ENCODE results near the gene CCNG1. TPM values are rescaled to one million over a fixed set of nuclear protein-coding genes. Genes with fewer than 3 reads are reported as not detected.

Gene CCNG1
- total RNA-seq, 3 donors from 2014 or later (not counting 1 experiment from before 2014, with no cell fraction given) = 71.7 to 100 (median 78.7) TPM

- 90% methylated on average over 1 of the region's 1 CpG for WGBS (ENCODE audit: insufficient coverage)
- ATAC-seq = no peak
- no peak overlapping the region for H3K27ac ChIP-seq (ENCODE audit: low read length)
- no peaks in the 10 kb centered on the region for H3K27me3 ChIP-seq (ENCODE audit: control insufficient read depth, insufficient read depth, low read length)
- no peak overlapping the region for H3K27ac Mint-ChIP-seq
- intact Hi-C loops (cut with micrococcal nuclease) = no loop called here
- no peaks in the 10 kb centered on the region for H3K36me3 ChIP-seq (ENCODE audit: control insufficient read depth, insufficient read depth, low read length)
- no peaks in the 10 kb centered on the region for H3K36me3 Mint-ChIP-seq
- H3K4me1 Mint-ChIP-seq = peaks cover 10 to 11% of the 10 kb centered on the region in 2 donors
- no peaks in the 10 kb centered on the region for H3K9me3 Mint-ChIP-seq
- no peak for TF ChIP-seq CTCF (IDR thresholded peaks at IDR 0.05)
- peaks cover 2% of the 10 kb centered on the region for H3K4me1 ChIP-seq (ENCODE audit: control insufficient read depth, insufficient read depth, low read length)
- no peaks in the 10 kb centered on the region for H3K9me3 ChIP-seq (ENCODE audit: control insufficient read depth, insufficient read depth, low read length)
- no peak overlapping the region for H3K4me3 Mint-ChIP-seq
- no peak overlapping the region for H3K4me3 ChIP-seq (ENCODE audit: low read length)
- H3K27me3 Mint-ChIP-seq (ENCODE audit: low read depth in 2 of 2) = peaks cover 6 to 9% of the 10 kb centered on the region in 2 donors
- no peak for DNase-seq
Observed at GRCh38 chr5:163432544-163432943, 4.9 kb upstream of the CCNG1 start.

GRCh38 chr5:163433271-163433670, 4.1 kb upstream of the CCNG1 start:
- Mint-ChIP-seq H3K27me3 (ENCODE audit: low read depth in 2 of 2) (peaks cover 5 to 6% of the 10 kb centered on the region in 2 donors), H3K4me3 (no peak overlapping the region), H3K27ac (no peak overlapping the region), H3K9me3 (no peaks in the 10 kb centered on the region), H3K36me3 (no peaks in the 10 kb centered on the region), H3K4me1 (peaks cover 12 to 14% of the 10 kb centered on the region in 2 donors)
- WGBS (ENCODE audit: insufficient coverage) = 86% methylated on average over 5 of the region's 5 CpGs
- Histone ChIP-seq H3K36me3 (ENCODE audit: control insufficient read depth, insufficient read depth, low read length) (no peaks in the 10 kb centered on the region), H3K27me3 (ENCODE audit: control insufficient read depth, insufficient read depth, low read length) (no peaks in the 10 kb centered on the region), H3K9me3 (ENCODE audit: control insufficient read depth, insufficient read depth, low read length) (no peaks in the 10 kb centered on the region), H3K4me3 (ENCODE audit: low read length) (no peak overlapping the region), H3K4me1 (ENCODE audit: control insufficient read depth, insufficient read depth, low read length) (peaks cover 8% of the 10 kb centered on the region), H3K27ac (ENCODE audit: low read length) (no peak overlapping the region)
- ATAC-seq (no peak), DNase-seq (no peak)
- intact Hi-C loops (cut with micrococcal nuclease) = no loop called here
- no peak for TF ChIP-seq CTCF (IDR thresholded peaks at IDR 0.05)

- ATAC-seq (no peak), DNase-seq (no peak)
- Mint-ChIP-seq H3K9me3 (no peaks in the 10 kb centered on the region), H3K4me1 (peaks cover 24 to 25% of the 10 kb centered on the region in 2 donors), H3K27ac (no peak overlapping the region), H3K36me3 (no peaks in the 10 kb centered on the region), H3K27me3 (ENCODE audit: low read depth in 2 of 2) (peaks cover 5 to 6% of the 10 kb centered on the region in 2 donors), H3K4me3 (no peak overlapping the region)
- no peak for TF ChIP-seq CTCF (IDR thresholded peaks at IDR 0.05)
- intact Hi-C loops (cut with micrococcal nuclease) = no loop called here
- H3K27ac ChIP-seq (ENCODE audit: low read length) = no peak overlapping the region
- peaks cover 3% of the 10 kb centered on the region for H3K36me3 ChIP-seq (ENCODE audit: control insufficient read depth, insufficient read depth, low read length)
- no peaks in the 10 kb centered on the region for H3K9me3 ChIP-seq (ENCODE audit: control insufficient read depth, insufficient read depth, low read length)
- peaks cover 16% of the 10 kb centered on the region for H3K4me1 ChIP-seq (ENCODE audit: control insufficient read depth, insufficient read depth, low read length)
- no peak overlapping the region for H3K4me3 ChIP-seq (ENCODE audit: low read length)
- WGBS (ENCODE audit: insufficient coverage) = 94% methylated on average over 2 of the region's 3 CpGs
- H3K27me3 ChIP-seq (ENCODE audit: control insufficient read depth, insufficient read depth, low read length) = no peaks in the 10 kb centered on the region
Observed at GRCh38 chr5:163434401-163434866, 3.0 kb upstream of the CCNG1 start.

GRCh38 chr5:163436515-163436914, 880 bp upstream of the CCNG1 start:
- H3K4me3 ChIP-seq (ENCODE audit: low read length) = no peak overlapping the region
- H3K9me3 ChIP-seq (ENCODE audit: control insufficient read depth, insufficient read depth, low read length) = no peaks in the 10 kb centered on the region
- H3K4me3 Mint-ChIP-seq = peak overlapping the region; percentile 89
- no peaks in the 10 kb centered on the region for H3K27me3 ChIP-seq (ENCODE audit: control insufficient read depth, insufficient read depth, low read length)
- H3K27me3 Mint-ChIP-seq (ENCODE audit: low read depth in 2 of 2) = peaks cover 5 to 6% of the 10 kb centered on the region in 2 donors
- no peak for TF ChIP-seq CTCF (IDR thresholded peaks at IDR 0.05)
- peak overlapping the region; percentile 86 to 91 for H3K27ac Mint-ChIP-seq
- ATAC-seq = no peak
- no peaks in the 10 kb centered on the region for H3K9me3 Mint-ChIP-seq
- H3K4me1 Mint-ChIP-seq = peaks cover 34 to 40% of the 10 kb centered on the region in 2 donors
- peaks cover 10% of the 10 kb centered on the region for H3K36me3 ChIP-seq (ENCODE audit: control insufficient read depth, insufficient read depth, low read length)
- 69% methylated on average over 4 of the region's 4 CpGs for WGBS (ENCODE audit: insufficient coverage)
- DNase-seq = no peak
- H3K4me1 ChIP-seq (ENCODE audit: control insufficient read depth, insufficient read depth, low read length) = peaks cover 16% of the 10 kb centered on the region
- H3K27ac ChIP-seq (ENCODE audit: low read length) = peak overlapping the region; percentile 77
- intact Hi-C loops (cut with micrococcal nuclease) = no loop called here
- no peaks in the 10 kb centered on the region for H3K36me3 Mint-ChIP-seq
